ENCODE measurements around the gene SLC10A3. TPM values are rescaled to one million over a fixed set of nuclear protein-coding genes. Genes with fewer than 3 reads are reported as not detected.

Gene SLC10A3
- total and polyA plus RNA-seq, 2 of the 8 experiments (the other 6 are each of a cell fraction or from before 2014, with no cell fraction given), result 6.8 to 9.5 TPM

DNA sequence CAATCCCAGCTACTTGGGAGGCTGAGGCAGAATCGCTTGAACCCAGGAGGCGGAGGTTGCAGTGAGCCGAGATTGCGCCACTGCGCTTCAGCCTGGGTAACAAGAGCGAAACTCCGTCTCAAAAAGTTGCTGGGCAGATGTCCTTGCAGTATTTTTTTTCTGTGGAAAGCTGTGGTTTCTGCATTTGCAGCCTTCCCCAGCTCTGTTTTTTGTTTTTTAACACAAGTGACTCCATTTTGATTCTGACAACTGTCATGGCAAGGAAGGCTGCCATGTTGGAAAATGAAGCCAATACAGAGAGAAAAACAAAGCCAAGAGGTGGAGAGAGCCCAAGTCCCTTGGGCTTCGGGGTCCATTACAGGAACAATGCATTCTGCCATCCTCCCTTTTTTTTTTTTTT lies 11.7 kb upstream of the SLC10A3 start:
- ChIA-PET POLR2A (ENCODE audit: partially characterized antibody) (no interaction called here), CTCF (ENCODE audit: partially characterized antibody) (interaction anchor here (0.7 kb wide), 1 partner anchor 17 kb away, joined by 3 read pairs; no protein-coding TSS in a partner anchor)
- no peak for TF ChIP-seq JUN (IDR thresholded peaks at IDR 0.05; ENCODE audit: low read depth, low read length)

More for the DNA sequence above, 11.7 kb upstream of the SLC10A3 start:
- Histone ChIP-seq H3K4me2 (ENCODE audit: insufficient read depth in 1 of 2, low read depth in 2 of 2, low read length in 2 of 2) (no peak overlapping the region), H4K91ac (replicated peaks; ENCODE audit: insufficient read length, low read length) (no peak overlapping the region), H3K4me3 (ENCODE audit: extremely low read depth in 1 of 4, insufficient read depth in 2 of 4, low read depth in 3 of 4, low read length in 4 of 4) (no peak overlapping the region), H3K23me2 (ENCODE audit: low read depth, low read length) (no peaks in the 10 kb centered on the region), H2AFZ (ENCODE audit: low read length) (no peak overlapping the region), H4K8ac (ENCODE audit: extremely low read depth, insufficient read depth, low read length) (no peak overlapping the region), H3K79me2 (ENCODE audit: control insufficient read depth in 1 of 2, insufficient read depth in 2 of 2, low read length in 2 of 2) (no peaks in the 10 kb centered on the region), H3K18ac (ENCODE audit: extremely low read depth, low read length) (no peak overlapping the region), H4K5ac (ENCODE audit: insufficient read length, low read depth, low read length) (no peak overlapping the region), H3K4ac (replicated peaks; ENCODE audit: insufficient read length, low read depth, low read length) (no peak overlapping the region), H3K14ac (ENCODE audit: insufficient read length) (no peak overlapping the region), H3K9ac (replicated peaks in 1 of 4; ENCODE audit: extremely low read depth in 1 of 4, low read depth in 3 of 4, low read length in 3 of 4) (no peak overlapping the region), H2BK5ac (ENCODE audit: low read depth, low read length) (no peak overlapping the region), H3K56ac (replicated peaks; ENCODE audit: insufficient read length, low read depth, low read length) (no peak overlapping the region), H2BK15ac (ENCODE audit: low read length) (no peak overlapping the region), H3K4me1 (replicated peaks in 1 of 4; ENCODE audit: control insufficient read depth in 3 of 4, insufficient read depth in 4 of 4, low read length in 3 of 4) (no peaks in the 10 kb centered on the region), H2BK120ac (replicated peaks; ENCODE audit: low read depth, low read length) (no peak overlapping the region), H4K20me1 (replicated peaks in 1 of 2; ENCODE audit: control insufficient read depth in 1 of 2, insufficient read depth in 2 of 2, low read length in 2 of 2) (no peaks in the 10 kb centered on the region), H3K9me3 (ENCODE audit: insufficient read depth in 2 of 2, low read depth in 1 of 2, low read length in 1 of 2) (no peaks in the 10 kb centered on the region), H3K36me3 (ENCODE audit: control insufficient read depth in 2 of 4, insufficient read depth in 4 of 4, low read length in 3 of 4) (no peaks in the 10 kb centered on the region; a peak in 1 of 8 replicates), H3K27me3 (replicated peaks in 1 of 4; ENCODE audit: control insufficient read depth in 3 of 4, extremely low read depth in 1 of 4, insufficient read depth in 3 of 4, low read length in 3 of 4) (no peaks in the 10 kb centered on the region), H2AK5ac (ENCODE audit: low read depth, low read length) (no peak overlapping the region), H2BK20ac (ENCODE audit: low read length) (no peak overlapping the region), H3K79me1 (ENCODE audit: low read depth, low read length) (no peaks in the 10 kb centered on the region), H3K23ac (ENCODE audit: insufficient read length) (no peak overlapping the region), H2BK12ac (ENCODE audit: low read depth, low read length) (no peak overlapping the region), H3K27ac (ENCODE audit: low read depth, low read length) (no peak overlapping the region)
- DNase-seq (ENCODE audit: low read depth in 1 of 2, low spot score in 2 of 2) (no peak), FAIRE-seq (no peak)
- WGBS, 2 experiments (ENCODE audit: extremely low coverage in 1 of 2, insufficient coverage in 1 of 2, insufficient read length in 1 of 2, insufficient replicate concordance in 2 of 2, low coverage in 1 of 2, low lambda C conversion rate in 2 of 2, missing lambda C conversion rate in 1 of 2), result no CpG with 5 or more reads among the region's 8 CpGs

Data from H1 (cell line).